GM19438 (cell line): ENCODE data around the gene OBSCN.

Source experiments
- ATAC-seq: cut with Tn5 transposase; IDR thresholded peaks from one replicate; pipeline ENCODE4 v1.9.1; 2021; ENCODE audit warnings: low read depth; ENCODE audit not compliant: unreplicated experiment

Gene OBSCN

GRCh38 chr1:228284148-228284495, 76.3 kb downstream of the OBSCN start:
- no peak for ATAC-seq

GRCh38 chr1:228284521-228284920, 76.7 kb downstream of the OBSCN start:
- no peak for ATAC-seq

GRCh38 chr1:228285661-228286504, 78.0 kb downstream of the OBSCN start:
- no peak for ATAC-seq

GRCh38 chr1:228286505-228287417, 78.9 kb downstream of the OBSCN start:
- no peak for ATAC-seq

GRCh38 chr1:228287541-228288425, 79.9 kb downstream of the OBSCN start:
- ATAC-seq = no peak

GRCh38 chr1:228288536-228289238, 80.8 kb downstream of the OBSCN start:
- no peak for ATAC-seq

- ATAC-seq = no peak
These were observed 81.5 kb downstream of the OBSCN start for GRCh38 chr1:228289239-228289849.

- ATAC-seq = no peak
These were observed 82.4 kb downstream of the OBSCN start for GRCh38 chr1:228289996-228290881.

GRCh38 chr1:228291906-228292608, 84.2 kb downstream of the OBSCN start:
- ATAC-seq = no peak

GRCh38 chr1:228292609-228292911, 84.7 kb downstream of the OBSCN start:
- no peak for ATAC-seq

GRCh38 chr1:228293393-228293792, 85.5 kb downstream of the OBSCN start:
- ATAC-seq = no peak

- no peak for ATAC-seq
These were observed 86.1 kb downstream of the OBSCN start for GRCh38 chr1:228293816-228294500.

GRCh38 chr1:228294717-228295116, 86.9 kb downstream of the OBSCN start:
- ATAC-seq = no peak

- ATAC-seq = no peak
These were observed 87.4 kb downstream of the OBSCN start for GRCh38 chr1:228295201-228295600.

- no peak for ATAC-seq
These were observed 88.1 kb downstream of the OBSCN start for GRCh38 chr1:228295981-228296380.

- no peak for ATAC-seq
These were observed 89.4 kb downstream of the OBSCN start for GRCh38 chr1:228297242-228297641.

- ATAC-seq = no peak
These were observed 90.0 kb downstream of the OBSCN start for GRCh38 chr1:228297822-228298221.

- no peak for ATAC-seq
These were observed 90.6 kb downstream of the OBSCN start for GRCh38 chr1:228298471-228298870.
